Breast epithelium (tissue), 3 donors: Measurements from ENCODE around the gene NR4A1.

Experiments
- CTCF ChIP-seq, 3 donors: fragments of 450-650 bp; IDR thresholded peaks; one replicate each; pipeline ENCODE4 v1.5.1; 2016 to 2017; ENCODE audit warnings: antibody characterized with exemption in 3 of 3, mild to moderate bottlenecking in 3 of 3, moderate library complexity in 3 of 3
- POLR2AphosphoS5 ChIP-seq, 3 donors: sonication (generic); formaldehyde crosslinking; IDR thresholded peaks; one replicate each; pipeline ENCODE4 v1.6.1; 2017; ENCODE audit warnings: antibody characterized with exemption in 3 of 3

GRCh38 chr12:52043386-52044212 is 7.6 kb upstream of the NR4A1 start:
- TF ChIP-seq CTCF (IDR thresholded peaks at IDR 0.05) (no peak), POLR2AphosphoS5 (IDR thresholded peaks at IDR 0.05) (no peak)
